ENCODE results near the gene KCNG3.

GRCh38 chr2:42495611-42496010 lies 1.8 kb upstream of the KCNG3 start:
- TF ChIP-seq IKZF1 (IDR thresholded peaks at IDR 0.05) (no peak), IRX3 (CRISPR knock-in tag; IDR thresholded peaks at IDR 0.05; ENCODE audit: borderline replicate concordance, low read depth) (no peak), POLR2A (IDR thresholded peaks at IDR 0.05; ENCODE audit: insufficient read depth in 1 of 2, low read depth in 2 of 2, low read length in 2 of 2) (no peak), GATA4 (IDR thresholded peaks at IDR 0.05; ENCODE audit: borderline replicate concordance, low read depth) (no peak), RFXANK (CRISPR knock-in tag; IDR thresholded peaks at IDR 0.05) (no peak), CHD2 (IDR thresholded peaks at IDR 0.05; ENCODE audit: low read depth, low read length) (no peak), NFE2 (CRISPR knock-in tag; IDR thresholded peaks at IDR 0.05) (no peak), ZBTB8A (CRISPR knock-in tag; IDR thresholded peaks at IDR 0.05; ENCODE audit: borderline replicate concordance, low read depth) (no peak), CTCF (CRISPR knock-in tag; IDR thresholded peaks at IDR 0.05) (no peak), HDAC6 (IDR thresholded peaks at IDR 0.05; ENCODE audit: low read depth, low read length) (no peak), EZH2 (conservative IDR thresholded peaks at IDR 0.05; ENCODE audit: low read depth, low read length) (no peak), CEBPZ (IDR thresholded peaks at IDR 0.05; ENCODE audit: low read length) (no peak)
